HepG2 (cell line): ENCODE results near the gene RAB30. TPM values are rescaled to one million over a fixed set of nuclear protein-coding genes. Genes with fewer than 3 reads are reported as not detected.

ENCODE experiments used
- ATF7 ChIP-seq, 2 experiments: fragments of 450-650 bp in 1 of 2; sonication (generic) in 1 of 2; formaldehyde crosslinking in 1 of 2; IDR thresholded peaks; 2 replicates each; pipeline versions ENCODE4 v1.4.0 to v1.6.1; 2016 to 2020; ENCODE audit warnings: antibody characterized with exemption in 1 of 2, mild to moderate bottlenecking in 1 of 2, missing genetic modification reagents in 1 of 2
- ATM ChIP-seq: fragments of 450-650 bp; IDR thresholded peaks from 2 replicates; pipeline ENCODE4 v1.7.1; 2017; ENCODE audit warnings: mild to moderate bottlenecking, borderline replicate concordance
- CCDC6 ChIP-seq: sonication (generic); formaldehyde crosslinking; IDR thresholded peaks from 2 replicates; pipeline ENCODE4 v1.8.1; 2022; ENCODE audit warnings: mild to moderate bottlenecking, missing genetic modification reagents, moderate library complexity
- CEBPG ChIP-seq: IDR thresholded peaks from 2 replicates; pipeline ENCODE4 v1.6.1; 2016
- FOXC1 ChIP-seq: sonication (generic); formaldehyde crosslinking; IDR thresholded peaks from 2 replicates; pipeline ENCODE4 v1.8.0; 2022; ENCODE audit warnings: mild to moderate bottlenecking, missing genetic modification reagents, borderline replicate concordance
- HOXA9 ChIP-seq: sonication (generic); formaldehyde crosslinking; IDR thresholded peaks from 2 replicates; pipeline ENCODE4 v1.8.1; 2022; ENCODE audit warnings: missing genetic modification reagents, mild to moderate bottlenecking, moderate library complexity, borderline replicate concordance
- MBD4 ChIP-seq: IDR thresholded peaks from 2 replicates; pipeline ENCODE4 v1.6.1; 2012; ENCODE audit warnings: low read length, inconsistent platforms, borderline replicate concordance
- MIER2 ChIP-seq: IDR thresholded peaks from 2 replicates; pipeline ENCODE4 v1.6.1; 2016; ENCODE audit warnings: missing biosample characterization, missing genetic modification reagents
- NKX3-1 ChIP-seq: sonication (generic); formaldehyde crosslinking; IDR thresholded peaks from 2 replicates; pipeline ENCODE4 v1.5.0; 2020; ENCODE audit warnings: missing genetic modification reagents
- NR2C2 ChIP-seq: sonication (generic); formaldehyde crosslinking; IDR thresholded peaks from 2 replicates; pipeline ENCODE4 v1.4.0; 2020; ENCODE audit warnings: missing genetic modification reagents, mild to moderate bottlenecking, moderate library complexity, borderline replicate concordance
- PCBP2 ChIP-seq: fragments of 200-400 bp; formaldehyde crosslinking; optimal IDR thresholded peaks from 2 replicates; pipeline ENCODE3; 2018; ENCODE audit warnings: low read length, low read depth; ENCODE audit not compliant: poor library complexity, severe bottlenecking
- PITX1 ChIP-seq: sonication (generic); formaldehyde crosslinking; IDR thresholded peaks from 2 replicates; pipeline ENCODE4 v1.5.1; 2020; ENCODE audit warnings: mild to moderate bottlenecking, missing genetic modification reagents
- SATB2 ChIP-seq: sonication (generic); formaldehyde crosslinking; IDR thresholded peaks from 2 replicates; pipeline ENCODE4 v1.5.0; 2020; ENCODE audit warnings: missing genetic modification reagents
- TP53 ChIP-seq: sonication (generic); formaldehyde crosslinking; conservative IDR thresholded peaks from 2 replicates; pipeline ENCODE4 v1.4.0; 2020; ENCODE audit warnings: missing genetic modification reagents
- ZC3H4 ChIP-seq: sonication (generic); formaldehyde crosslinking; IDR thresholded peaks from 2 replicates; pipeline ENCODE4 v1.4.0; 2020; ENCODE audit warnings: missing genetic modification reagents, borderline replicate concordance
- ZFY ChIP-seq: sonication (generic); formaldehyde crosslinking; IDR thresholded peaks from 2 replicates; pipeline ENCODE4 v1.4.0; 2020; ENCODE audit warnings: missing genetic modification reagents
- ZIK1 ChIP-seq: sonication (generic); formaldehyde crosslinking; IDR thresholded peaks from 2 replicates; pipeline ENCODE4 v1.5.0; 2020; ENCODE audit warnings: mild to moderate bottlenecking, low read depth, missing genetic modification reagents, borderline replicate concordance
- ZNF264 ChIP-seq: sonication (generic); formaldehyde crosslinking; IDR thresholded peaks from 2 replicates; pipeline ENCODE4 v1.4.0; 2020; ENCODE audit warnings: missing genetic modification reagents
- ZNF615 ChIP-seq: sonication (generic); formaldehyde crosslinking; IDR thresholded peaks from 2 replicates; pipeline ENCODE4 v1.5.0; 2020; ENCODE audit warnings: mild to moderate bottlenecking, missing genetic modification reagents, borderline replicate concordance
- ZNF766 ChIP-seq: sonication (generic); formaldehyde crosslinking; IDR thresholded peaks from 2 replicates; pipeline ENCODE4 v1.5.0; 2020; ENCODE audit warnings: missing genetic modification reagents, borderline replicate concordance
- ZNF83 ChIP-seq: sonication (generic); formaldehyde crosslinking; IDR thresholded peaks from 2 replicates; pipeline ENCODE4 v1.4.0; 2020; ENCODE audit warnings: missing genetic modification reagents, mild to moderate bottlenecking, borderline replicate concordance
- polyA plus RNA-seq, 8 experiments: library from polyadenylated mRNA; depleted of rRNA in 3 of 8; stranded (reverse) in 7 of 8; unstranded in 1 of 8; fragments of >200 nt; fragmentation: Illumina TruSeq in 4 of 8; extraction: Trizol in 4 of 8; gene quantifications; 2 replicates each; pipeline versions ENCODE4 v1.2.1 to v1.2.3, GENCODE V29; 2011 to 2016; ENCODE audit warnings: low read depth in 4 of 8, missing spikeins in 1 of 8, mixed read lengths in 1 of 8; ENCODE audit not compliant: insufficient read depth in 1 of 8
- total RNA-seq, 5 experiments: library from RNA; depleted of rRNA; stranded (reverse); fragments of >200 nt; fragmentation: Illumina TruSeq; extraction: Trizol; gene quantifications; 2 replicates each; pipeline ENCODE4 v1.2.3, GENCODE V29; 2016; ENCODE audit warnings: low read depth in 1 of 5
- TF ChIP-seq, protein P1 (sequence below): sonication (generic); formaldehyde crosslinking; IDR thresholded peaks from 2 replicates; pipeline ENCODE4; 2020; ENCODE audit warnings: missing genetic modification reagents, mild to moderate bottlenecking, borderline replicate concordance
- TF ChIP-seq, protein P2 (sequence below): sonication (generic); formaldehyde crosslinking; conservative IDR thresholded peaks from 2 replicates; pipeline ENCODE4 v1.4.0; 2020; ENCODE audit warnings: missing genetic modification reagents
- TF ChIP-seq, protein P3 (sequence below): sonication (generic); formaldehyde crosslinking; IDR thresholded peaks from 2 replicates; pipeline ENCODE4 v1.9.0; 2022; ENCODE audit warnings: missing genetic modification reagents, mild to moderate bottlenecking, borderline replicate concordance

Gene RAB30
- total and polyA plus RNA-seq, 2 of the 13 experiments (the other 11 are each of a cell fraction or from before 2014, with no cell fraction given), result 3.7 to 5.0 TPM

DNA sequence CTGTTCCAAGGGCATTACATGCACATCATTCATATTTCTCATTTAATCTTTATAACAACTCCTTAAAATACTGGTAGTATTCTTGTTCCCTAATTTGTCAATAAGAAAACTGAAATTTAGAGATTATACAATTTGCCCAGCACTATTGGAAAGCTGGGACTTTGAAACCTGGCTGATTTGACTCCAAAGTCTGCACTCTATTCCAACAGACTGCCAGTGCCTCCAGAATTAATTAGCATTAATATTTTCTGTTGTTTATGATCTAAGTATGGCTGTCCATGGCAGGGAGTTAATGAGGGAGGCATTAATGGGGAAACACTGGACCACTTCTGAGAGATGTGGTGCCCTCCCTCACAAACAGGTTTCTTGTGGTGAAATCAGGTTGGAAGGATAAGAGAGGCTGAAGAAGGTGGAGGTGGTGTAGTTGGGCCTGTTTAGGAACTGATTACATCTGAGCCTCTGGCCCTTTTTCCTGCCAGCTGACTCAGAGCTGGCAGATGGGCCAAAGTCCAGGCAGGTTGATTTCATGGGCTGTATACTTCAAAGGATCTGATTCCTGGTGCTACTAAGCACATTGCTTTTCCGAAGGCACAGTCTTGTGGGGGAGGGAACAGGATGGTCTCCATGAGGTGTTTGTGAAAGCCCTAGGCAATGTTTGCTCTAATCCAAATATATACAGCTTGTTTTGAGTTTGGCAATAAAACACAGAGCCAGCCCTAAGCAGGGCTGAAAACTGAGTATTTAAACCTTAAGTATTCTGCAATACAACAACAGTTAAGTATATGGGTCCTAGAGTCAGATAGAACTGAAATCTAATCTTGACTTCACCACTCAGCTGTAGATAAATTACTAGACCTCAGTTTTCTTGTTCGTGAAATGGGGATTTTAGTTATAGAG is 21.0 kb upstream of the RAB30 start (continued):
- TF ChIP-seq SATB2, result no peak
- peak; percentile 84 for TF ChIP-seq MIER2 (CRISPR knock-in tag)
- TF ChIP-seq, protein P1, sequence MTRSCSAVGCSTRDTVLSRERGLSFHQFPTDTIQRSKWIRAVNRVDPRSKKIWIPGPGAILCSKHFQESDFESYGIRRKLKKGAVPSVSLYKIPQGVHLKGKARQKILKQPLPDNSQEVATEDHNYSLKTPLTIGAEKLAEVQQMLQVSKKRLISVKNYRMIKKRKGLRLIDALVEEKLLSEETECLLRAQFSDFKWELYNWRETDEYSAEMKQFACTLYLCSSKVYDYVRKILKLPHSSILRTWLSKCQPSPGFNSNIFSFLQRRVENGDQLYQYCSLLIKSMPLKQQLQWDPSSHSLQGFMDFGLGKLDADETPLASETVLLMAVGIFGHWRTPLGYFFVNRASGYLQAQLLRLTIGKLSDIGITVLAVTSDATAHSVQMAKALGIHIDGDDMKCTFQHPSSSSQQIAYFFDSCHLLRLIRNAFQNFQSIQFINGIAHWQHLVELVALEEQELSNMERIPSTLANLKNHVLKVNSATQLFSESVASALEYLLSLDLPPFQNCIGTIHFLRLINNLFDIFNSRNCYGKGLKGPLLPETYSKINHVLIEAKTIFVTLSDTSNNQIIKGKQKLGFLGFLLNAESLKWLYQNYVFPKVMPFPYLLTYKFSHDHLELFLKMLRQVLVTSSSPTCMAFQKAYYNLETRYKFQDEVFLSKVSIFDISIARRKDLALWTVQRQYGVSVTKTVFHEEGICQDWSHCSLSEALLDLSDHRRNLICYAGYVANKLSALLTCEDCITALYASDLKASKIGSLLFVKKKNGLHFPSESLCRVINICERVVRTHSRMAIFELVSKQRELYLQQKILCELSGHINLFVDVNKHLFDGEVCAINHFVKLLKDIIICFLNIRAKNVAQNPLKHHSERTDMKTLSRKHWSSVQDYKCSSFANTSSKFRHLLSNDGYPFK (CRISPR knock-in tag), result no peak
- TF ChIP-seq ZFY (CRISPR knock-in tag), result peak; percentile 58
- TF ChIP-seq TP53 (CRISPR knock-in tag), result no peak
- TF ChIP-seq PITX1, result peak; percentile 77; the same call in 1 of the 2 replicates
- no peak for TF ChIP-seq FOXC1
- TF ChIP-seq ZNF766 (CRISPR knock-in tag), result 0 out of 2 replicates have a peak, but pooled peaks have one; percentile 67
- no peak for TF ChIP-seq ZNF83 (CRISPR knock-in tag)
- peak; percentile 42; the same call in 1 of the 2 replicates for TF ChIP-seq ZNF264 (CRISPR knock-in tag)
- TF ChIP-seq PCBP2, result no peak
- TF ChIP-seq ZNF615, result no peak; the same call in 1 of the 2 replicates
- TF ChIP-seq, protein P2, sequence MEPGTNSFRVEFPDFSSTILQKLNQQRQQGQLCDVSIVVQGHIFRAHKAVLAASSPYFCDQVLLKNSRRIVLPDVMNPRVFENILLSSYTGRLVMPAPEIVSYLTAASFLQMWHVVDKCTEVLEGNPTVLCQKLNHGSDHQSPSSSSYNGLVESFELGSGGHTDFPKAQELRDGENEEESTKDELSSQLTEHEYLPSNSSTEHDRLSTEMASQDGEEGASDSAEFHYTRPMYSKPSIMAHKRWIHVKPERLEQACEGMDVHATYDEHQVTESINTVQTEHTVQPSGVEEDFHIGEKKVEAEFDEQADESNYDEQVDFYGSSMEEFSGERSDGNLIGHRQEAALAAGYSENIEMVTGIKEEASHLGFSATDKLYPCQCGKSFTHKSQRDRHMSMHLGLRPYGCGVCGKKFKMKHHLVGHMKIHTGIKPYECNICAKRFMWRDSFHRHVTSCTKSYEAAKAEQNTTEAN (CRISPR knock-in tag), result peak; percentile 71; the same call in 1 of the 2 replicates
- TF ChIP-seq CCDC6, result no peak
- TF ChIP-seq MBD4, result peak; percentile 37; the same call in 1 of the 2 replicates
- no peak for TF ChIP-seq ZIK1 (CRISPR knock-in tag)
- no peak for TF ChIP-seq ZC3H4
- TF ChIP-seq HOXA9 (CRISPR knock-in tag), result no peak
- peak; percentile 50; the same call in 1 of the 2 replicates for TF ChIP-seq NR2C2 (CRISPR knock-in tag)
- TF ChIP-seq CEBPG (CRISPR knock-in tag), result peak; percentile 81
- TF ChIP-seq NKX3-1 (CRISPR knock-in tag), result peak; percentile 63; the same call in 1 of the 2 replicates
- TF ChIP-seq, protein P3, sequence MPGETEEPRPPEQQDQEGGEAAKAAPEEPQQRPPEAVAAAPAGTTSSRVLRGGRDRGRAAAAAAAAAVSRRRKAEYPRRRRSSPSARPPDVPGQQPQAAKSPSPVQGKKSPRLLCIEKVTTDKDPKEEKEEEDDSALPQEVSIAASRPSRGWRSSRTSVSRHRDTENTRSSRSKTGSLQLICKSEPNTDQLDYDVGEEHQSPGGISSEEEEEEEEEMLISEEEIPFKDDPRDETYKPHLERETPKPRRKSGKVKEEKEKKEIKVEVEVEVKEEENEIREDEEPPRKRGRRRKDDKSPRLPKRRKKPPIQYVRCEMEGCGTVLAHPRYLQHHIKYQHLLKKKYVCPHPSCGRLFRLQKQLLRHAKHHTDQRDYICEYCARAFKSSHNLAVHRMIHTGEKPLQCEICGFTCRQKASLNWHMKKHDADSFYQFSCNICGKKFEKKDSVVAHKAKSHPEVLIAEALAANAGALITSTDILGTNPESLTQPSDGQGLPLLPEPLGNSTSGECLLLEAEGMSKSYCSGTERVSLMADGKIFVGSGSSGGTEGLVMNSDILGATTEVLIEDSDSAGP (CRISPR knock-in tag), result 0 out of 2 replicates have a peak, but pooled peaks have one; percentile 14
- no peak for TF ChIP-seq ATF7 (IDR thresholded peaks at IDR 0.05)
- peak; percentile 65; the same call in 1 of the 2 replicates for TF ChIP-seq ATF7 (CRISPR knock-in tag; IDR thresholded peaks at IDR 0.05)
- TF ChIP-seq ATM, result no peak
